Stimulated activated CD8-positive, alpha-beta memory T cell treated with anti-CD3 and anti-CD28 coated beads, Interleukin-12 subunit alpha, Interleukin-12 subunit beta, amount 100 ng/mL, for 1 hour (primary cell): ENCODE data around the gene HS6ST1.

ENCODE experiments used
- DNase-seq: peaks from one replicate; pipeline ENCODE4 v3.0.0-alpha.2; 2020; ENCODE audit warnings: low read depth

HS6ST1 gene

DNA sequence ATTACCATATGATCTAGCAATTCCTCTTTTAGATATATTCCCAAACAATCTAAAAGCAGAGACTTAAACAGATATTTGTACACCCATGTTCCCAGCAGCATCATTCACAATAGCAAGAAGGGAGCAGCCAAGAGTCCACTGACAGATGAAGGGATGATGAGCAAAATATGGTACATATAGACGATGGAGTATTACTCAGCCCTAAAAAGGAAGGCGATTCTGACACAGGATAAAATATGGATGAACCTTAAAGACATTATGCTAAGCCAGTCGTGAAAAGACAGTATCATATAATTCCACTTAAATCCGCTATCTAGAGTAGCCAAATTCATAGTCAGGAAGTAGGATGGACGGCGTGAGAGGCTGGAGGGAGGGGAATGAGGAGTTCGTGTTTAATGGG is 20.4 kb downstream of the HS6ST1 start:
- no peak for DNase-seq

DNA sequence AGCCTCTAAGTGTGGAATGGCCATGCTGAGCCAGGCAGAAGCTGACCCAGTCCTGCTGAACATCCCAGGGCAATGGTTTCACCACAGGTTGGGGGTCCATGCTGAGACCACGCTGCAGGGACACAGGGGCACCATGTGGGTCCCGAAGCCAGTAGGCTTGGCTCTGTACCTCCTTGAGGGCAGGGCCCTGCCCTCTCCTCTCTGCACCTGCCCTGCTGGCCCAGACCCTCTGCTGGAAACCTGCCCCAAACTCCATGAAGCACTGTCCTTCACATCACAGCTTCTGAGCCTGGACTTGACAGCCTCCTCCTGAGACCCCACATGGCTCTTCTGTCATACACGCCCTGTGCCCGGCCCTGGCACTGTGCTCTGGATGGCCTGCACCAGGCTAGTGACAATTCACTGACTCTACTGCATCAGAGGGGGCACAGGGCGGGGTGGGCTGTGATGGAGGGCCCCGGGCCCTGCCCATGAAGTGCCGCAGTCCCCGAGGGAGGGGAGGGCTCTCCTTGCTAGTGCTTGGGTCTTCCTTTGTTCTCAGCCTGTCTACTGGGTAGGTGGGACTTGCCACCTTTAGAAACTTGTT is 24.7 kb downstream of the HS6ST1 start:
- DNase-seq = no peak

DNA sequence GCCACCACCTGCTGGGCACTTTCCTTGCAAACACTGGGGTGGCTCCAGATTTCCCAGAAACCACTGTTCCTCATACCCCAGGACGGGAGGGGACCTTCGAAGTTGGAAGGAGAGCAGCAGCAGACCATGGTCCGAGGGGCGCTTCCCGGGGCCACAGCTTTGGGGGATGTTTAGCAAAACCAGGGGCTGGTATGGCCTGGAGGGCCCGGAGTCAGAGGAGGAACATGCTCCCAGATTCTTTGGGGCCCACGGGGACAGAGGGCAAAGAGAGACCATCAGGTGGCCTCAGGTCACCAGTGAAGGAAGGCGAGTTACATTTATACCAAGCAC is 25.3 kb downstream of the HS6ST1 start:
- no peak for DNase-seq

DNA sequence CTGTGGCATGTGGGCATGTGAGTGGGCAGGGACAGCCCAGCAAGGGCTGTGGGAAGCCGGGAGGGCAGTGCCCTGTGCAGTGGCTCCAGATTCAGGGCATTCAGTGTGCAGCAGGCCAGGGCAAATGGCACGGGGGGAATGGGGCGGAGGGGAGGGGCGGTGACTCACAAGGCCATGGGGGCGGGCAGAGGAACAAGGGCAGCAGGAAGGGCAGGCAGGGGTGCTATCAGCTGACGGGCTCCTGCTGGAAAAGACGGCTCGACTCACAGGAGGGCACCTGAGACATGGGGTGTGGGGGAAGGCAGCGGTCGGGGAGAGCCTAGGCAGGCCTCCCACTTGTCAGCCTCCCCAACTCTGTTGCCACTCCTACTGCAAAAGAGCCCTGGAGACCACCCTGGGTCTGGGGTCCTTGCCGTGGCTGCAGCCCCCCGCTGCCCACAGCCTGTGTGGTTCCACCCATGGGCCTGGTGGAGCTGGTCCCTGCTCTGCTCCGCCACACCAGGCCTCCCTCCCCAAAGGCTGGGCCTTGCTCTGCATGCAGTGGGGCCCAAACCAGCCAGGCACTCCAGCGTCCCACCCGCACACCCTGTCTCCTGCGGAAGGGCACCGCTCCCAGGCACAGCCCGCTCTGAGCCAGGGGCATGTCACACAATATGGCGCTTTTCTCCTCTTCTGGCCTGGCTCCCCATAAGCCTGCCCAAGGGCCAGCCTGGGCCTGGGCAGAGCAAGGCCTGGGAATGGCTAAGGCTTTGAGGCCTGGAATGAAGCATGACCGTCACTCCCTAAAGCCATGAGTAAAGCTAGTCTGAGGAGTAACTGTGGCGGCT is 25.9 kb downstream of the HS6ST1 start:
- no peak for DNase-seq

DNA sequence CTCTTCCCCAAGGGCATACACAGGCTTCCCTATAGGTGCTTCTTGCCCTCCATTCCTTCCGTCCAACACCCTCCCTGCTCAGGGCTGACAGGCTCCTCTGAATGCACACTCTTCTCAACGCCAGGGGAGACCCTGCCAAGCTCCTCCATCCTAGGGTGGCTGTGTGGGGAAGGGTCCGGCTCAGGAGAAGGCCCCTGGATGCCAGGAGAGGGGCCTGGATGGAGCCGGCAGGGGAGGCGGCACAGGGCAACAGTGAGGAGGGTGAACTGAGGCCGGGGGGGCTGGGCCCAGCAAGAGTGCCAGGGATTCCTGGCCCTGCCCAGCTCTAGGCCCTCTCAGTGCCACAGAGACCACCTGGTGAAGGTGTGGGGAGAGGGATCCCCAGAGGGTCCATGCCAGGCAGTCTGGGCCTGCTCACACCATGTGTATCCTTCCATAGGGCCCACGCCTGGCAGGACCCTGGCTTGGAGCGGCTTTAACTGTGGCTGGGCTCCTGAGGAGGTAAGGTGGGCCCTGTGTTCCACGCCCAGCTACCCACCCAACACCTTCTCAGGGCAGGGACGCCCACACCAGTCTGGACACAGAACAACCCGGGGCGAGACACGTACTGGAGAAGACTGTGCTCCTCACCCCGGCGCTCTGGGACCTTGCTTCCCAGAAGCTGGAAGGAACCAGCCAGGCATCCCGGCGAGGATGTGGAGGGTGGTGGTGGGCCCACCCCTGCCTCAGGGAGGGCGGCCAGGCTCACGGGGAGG is 26.6 kb downstream of the HS6ST1 start:
- no peak for DNase-seq

DNA sequence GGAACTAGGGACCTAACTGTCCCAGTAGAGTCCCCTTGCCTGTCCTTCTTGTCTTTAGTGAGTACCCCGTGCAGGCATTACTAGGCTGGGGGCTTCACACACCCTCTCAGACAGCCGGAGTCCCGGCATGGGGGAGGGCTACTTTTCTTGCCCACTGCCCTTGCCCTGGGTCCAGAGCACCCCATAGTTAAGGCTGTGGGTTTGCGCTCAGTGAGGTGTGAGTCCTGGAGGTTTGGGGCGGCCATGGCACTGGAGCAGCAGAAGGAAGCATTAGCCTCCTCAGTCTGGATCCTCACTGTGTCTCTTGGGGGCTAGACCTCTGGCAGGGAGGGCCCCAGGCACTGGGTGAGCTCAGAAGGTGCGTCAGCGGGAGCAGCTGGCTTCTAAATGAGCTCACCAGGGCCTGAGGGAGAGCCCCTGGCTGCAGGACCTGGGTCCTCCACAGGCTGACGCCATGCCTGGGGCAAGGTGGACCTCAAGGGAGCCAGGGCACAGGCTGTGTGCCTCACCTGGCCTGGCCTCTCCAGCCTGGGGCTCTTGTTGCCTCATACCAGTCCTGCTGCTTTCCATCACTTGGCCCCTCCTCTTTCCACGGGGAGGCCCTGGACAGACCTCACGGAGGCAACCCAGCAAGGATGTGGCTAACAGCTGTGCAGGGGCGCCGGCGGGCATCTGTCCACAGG is 27.4 kb downstream of the HS6ST1 start:
- DNase-seq = no peak

DNA sequence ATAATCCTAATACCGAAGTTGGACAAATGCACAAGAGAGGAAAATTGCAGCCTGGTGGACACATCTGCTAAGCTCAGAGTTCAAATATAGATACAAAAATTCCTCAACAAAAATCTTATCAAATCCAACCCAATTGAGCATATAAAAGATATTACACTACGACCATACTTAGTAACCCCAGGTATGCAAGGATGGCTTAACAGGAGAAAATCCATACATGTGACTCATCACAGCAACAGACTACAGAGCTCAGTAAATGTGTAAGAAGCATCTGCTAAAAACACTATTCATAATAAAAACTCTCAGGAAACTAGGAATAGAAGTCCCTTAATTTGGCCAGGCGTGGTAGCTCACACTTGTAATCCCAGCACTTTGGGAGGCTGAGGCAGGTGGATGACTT is 28.3 kb downstream of the HS6ST1 start:
- DNase-seq = no peak

DNA sequence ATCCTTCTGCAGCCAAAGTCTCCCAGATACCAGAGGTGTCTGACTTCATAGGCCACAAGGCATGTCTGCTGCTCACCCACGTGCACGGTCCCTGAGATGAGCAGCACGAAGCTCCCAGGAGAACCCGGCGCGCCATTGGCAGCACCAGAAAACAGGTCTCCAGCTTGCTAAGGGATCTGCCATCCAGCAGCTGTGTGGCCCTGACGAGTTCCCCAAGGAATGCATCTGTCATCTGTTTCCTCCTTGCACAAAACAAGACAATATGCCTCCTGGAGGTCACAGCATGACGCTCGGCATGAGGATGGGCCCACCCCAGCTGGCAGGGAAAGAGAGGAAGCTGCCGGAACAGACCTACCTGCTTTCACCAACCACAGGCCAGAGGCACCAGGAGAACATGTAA is 29.2 kb downstream of the HS6ST1 start:
- DNase-seq = no peak

DNA sequence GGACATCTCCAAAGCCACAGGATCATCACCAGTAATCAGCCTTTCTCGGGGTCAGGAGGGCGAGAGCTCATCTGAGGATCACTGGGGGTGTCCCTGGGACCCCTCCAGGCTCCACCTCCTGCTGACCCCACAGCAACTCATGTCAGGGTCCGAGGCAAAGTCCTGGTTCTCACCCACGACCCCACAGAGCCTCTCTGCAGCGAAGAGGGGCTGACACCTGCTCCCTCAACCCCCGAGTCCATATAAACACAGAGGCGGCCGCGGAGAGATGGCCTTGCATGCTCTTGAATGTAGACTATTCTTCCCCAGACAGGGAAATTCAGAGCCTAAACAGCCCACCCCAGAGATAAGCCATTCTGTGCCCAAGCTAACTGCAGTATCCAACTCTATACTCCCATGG is 29.9 kb downstream of the HS6ST1 start:
- DNase-seq = no peak

DNA sequence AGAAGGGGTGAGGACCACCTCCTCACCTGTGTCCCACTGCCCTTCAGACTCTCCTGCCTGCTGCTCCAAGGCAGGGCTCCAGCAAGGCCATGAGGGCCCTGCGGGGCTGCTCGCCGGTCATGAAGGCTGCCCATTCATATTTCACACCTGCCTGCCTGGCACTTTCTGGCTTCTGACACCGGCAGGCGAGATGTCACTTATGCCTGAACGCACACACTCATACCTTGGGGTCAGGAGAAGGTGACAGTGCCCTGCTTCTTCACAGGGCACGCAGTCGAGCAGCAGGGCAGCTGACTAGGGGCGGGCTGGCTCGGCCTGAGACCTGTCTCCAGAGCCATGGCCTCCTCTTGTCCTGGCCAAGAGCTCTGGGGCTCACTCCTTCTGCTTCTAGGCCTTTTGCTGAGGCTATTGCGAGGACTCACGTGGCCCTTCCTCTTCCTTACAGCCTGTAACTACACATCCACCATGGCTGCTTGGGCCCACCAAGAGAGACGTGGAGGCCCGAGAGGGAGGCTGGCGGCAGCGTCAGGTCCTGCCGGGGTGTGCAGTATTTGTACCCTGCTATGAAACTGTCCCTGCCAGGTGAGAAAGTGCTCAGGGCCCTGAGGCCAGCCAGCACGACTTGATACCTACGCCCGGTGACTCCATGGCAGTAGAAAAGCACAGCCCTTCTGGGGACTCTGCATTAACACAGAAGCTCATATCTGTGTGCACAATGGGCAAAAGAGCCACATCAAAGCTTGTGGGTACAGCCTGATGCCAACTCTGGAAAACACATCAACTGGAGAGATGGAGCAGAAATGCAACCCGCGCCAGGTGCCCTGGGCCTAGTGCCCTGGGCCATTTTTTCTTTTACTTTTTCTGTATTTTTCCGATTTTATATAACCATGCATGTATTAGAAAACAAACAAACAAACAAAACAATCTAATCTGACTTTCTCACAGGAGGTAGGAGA is 30.6 kb downstream of the HS6ST1 start:
- no peak for DNase-seq

DNA sequence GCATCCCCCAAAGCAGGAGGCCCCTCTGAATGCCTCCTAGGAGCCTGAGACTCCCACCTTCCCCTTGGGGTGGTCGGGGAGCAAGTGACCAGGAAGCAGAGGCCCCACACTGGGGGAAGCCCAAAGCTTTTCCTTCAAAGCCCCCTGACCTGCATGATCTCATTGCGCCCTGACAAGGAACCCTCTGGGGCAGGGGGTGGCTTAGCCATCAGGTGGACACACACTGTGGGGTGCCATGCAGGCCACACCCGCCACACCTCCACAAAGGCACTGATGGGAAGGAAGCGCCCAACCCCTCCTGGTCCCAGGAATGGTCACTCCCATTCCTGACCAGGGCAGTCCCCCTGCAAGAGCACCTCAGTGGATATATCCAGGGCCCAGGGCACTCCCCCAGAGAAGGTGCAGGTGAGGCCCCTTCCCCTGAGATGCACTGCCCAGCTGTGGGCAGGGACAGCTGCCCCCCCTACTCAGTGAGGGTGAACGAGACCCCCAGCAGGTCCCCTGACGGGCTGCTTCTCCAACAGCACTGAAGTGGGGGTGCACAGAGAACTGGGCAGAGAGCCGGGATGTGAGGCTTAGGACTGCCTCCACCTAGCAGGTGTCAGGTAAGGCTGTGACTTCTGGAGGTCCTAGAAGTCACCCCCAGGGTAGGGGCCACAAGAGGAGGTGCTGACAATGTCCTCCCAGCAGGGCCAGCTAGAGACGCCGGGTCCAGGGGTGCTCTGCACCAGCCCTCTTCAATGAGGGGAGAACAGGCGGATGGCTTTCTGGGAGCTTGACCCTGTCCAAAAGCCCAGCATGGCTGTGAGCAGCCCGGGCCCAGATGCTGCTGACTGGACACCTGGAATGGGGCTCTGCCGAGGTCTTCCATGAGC is 31.5 kb downstream of the HS6ST1 start:
- no peak for DNase-seq

DNA sequence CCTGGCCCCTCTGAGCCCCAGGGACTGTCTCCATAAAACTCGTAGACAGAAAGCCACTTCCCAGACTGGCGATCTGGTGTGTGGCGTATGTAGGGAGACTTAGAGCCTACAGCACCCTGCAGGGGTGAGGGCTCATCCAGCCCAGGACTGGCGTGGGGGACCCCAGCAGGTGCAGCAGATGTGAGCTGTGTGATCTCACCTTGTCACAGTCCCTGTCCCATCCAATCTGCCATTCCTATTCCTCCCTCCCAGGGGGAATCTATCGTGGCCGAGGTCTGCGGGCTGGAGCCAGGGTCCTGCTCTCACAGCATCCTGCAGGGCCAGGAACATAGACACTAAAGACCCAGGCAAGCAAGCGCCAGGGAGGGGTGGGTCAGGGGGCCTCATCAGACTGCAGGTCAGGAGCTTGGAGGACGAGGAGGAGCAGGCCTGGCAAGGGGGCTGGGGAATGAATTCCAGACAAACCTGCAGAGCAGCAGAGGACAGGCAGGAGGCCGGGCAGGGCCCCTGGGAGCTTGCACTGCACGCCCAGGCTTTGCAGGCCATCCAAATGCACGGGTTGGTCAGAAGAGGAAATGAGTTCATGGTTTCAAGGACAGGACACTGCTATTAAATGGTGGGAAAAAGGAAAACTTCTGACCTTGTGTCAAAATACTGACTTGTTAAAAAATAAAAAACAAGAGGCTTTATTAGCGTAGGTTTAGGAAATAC is 32.5 kb downstream of the HS6ST1 start:
- no peak for DNase-seq

DNA sequence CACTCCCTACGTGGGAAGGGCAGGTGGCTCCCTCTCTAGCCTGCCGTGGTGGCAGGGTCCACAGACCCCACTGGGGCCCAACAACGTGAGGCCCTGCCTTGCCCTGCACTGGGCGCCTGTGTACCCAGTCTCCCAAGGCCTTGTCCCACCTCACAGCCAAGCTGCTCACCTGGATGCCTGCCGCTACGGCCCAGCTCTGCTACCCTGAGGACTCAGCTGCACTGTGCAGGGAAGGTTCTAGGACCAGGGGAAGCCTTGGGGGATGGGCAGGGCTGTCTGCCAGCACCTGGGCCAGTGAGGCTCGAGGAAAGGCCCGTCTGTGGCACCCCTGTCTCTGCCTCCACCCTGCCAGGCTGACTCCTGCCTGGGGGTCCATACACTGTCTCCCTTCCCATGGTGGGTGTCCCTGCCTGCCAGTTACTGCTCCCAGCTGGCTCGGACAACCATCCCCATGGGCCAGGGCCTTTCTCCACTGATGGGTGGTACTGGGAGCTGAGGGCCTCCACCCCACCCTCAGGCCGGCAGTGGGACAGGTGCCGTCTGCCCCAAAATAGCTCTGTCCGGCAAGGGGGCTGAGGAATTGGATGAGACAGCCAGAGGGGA is 33.2 kb downstream of the HS6ST1 start:
- DNase-seq = no peak

DNA sequence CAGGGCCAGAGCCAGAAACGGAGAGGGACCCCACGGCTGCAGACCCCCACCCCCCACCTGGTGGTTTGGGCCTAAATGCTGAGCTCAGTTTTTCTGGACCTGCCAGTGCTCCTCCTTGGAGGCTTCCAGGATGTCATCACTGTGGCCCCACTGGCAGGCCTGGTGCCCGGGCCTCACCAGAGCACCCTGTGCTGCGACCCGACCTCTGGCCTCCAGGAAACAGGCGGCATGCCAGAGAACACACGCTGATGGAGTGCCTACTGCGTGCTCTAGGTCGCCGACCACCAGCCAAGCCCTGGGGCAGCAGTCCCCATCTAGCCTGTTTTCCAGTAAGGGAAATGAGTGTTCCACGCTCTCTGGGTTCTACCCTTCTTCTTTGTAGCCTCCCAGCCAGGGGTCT is 33.8 kb downstream of the HS6ST1 start:
- DNase-seq = no peak

DNA sequence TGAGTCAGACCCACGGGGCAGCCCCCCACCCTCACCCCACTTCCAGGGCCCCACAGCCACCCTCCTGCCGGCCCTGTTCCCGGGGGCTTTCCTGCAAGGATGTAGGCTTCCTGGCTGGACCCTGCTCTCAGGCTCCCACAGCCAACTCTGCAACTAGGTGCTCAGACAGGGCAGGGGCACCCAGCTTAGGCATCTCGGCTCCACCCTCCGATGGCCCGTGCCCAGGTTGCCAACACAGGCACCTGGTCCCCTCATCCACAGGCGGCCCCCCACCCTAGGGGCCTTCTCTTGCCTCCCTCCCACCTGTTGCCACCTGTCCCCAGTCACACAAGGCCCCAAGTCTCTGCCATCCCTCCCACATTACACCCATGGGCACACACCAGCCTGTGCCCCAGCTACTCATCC is 34.6 kb downstream of the HS6ST1 start:
- DNase-seq = no peak

DNA sequence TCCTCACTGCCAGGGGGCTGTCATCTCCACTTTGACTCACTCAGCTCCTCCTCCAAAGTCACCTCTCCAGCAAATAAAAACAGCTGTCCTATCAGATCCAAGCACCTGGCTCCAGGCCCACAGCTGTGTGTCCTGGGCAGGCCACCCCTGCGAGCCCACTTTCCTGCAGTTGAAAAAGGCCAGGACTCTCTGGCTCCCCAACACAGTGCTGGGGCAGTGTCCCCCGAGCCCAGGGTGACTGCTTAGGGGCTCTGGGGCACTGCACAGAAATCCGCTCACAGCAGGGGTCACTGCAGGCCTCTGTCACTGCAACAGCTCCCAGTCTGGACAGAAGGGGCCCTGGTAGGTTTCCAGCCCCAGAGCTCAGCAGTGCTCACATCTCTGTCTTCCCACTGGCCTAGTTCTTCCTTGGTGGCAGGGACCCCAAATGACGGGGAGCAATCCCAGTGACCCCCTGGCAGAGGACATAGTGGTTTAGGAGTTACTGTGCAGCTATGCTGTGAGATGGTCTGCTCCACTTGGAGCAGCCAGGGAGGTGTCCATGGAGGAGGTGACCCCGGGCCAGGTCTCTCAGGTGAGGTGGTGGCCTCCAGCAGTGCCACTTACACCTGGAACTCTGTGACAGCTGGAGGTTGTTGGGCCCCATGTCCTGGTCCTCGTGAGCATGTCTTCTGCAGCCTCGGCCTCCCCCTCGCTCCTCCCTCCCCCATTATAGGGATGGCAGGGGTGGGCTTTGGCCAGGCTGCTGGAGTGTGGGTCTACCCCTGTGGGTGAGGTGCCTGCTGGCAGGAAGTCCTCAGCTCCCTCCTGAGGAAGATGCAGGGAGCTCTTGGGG is 35.5 kb downstream of the HS6ST1 start:
- no peak for DNase-seq

DNA sequence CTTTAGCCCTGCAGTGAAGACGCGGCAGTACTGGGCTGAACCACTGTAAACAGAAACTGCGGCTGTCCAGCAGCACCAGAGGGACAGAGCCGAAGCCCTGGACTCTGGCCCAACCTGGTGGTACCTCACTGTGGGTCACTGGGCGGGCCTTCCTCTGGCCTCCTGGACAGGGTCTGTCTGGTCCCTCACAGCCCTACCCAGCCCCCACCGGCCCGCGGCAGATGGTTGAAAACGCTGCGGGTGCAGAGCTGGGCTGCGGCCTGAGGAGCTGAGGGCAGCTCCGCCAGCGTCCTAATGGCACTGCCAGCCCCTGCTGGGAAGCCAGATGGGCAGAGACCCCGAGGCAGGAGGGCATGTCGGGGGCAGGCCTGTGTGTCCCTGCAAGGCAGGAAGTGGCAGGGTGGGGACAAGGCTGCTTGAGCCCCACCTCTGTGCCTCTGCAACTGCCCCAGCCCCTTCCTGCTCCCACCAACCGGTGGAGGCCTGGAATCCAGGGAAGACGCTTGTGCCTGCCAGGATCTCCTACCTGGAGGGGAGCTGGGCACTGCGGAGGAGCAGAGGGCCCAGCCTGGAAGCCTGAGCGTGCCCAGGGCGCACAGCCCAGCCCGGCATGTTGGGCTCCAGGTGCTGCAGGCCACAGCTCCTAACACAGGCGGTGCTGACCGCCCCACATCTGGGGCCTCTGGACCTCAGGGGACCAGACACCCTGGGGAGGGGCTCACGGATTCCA is 36.3 kb downstream of the HS6ST1 start:
- DNase-seq = no peak

DNA sequence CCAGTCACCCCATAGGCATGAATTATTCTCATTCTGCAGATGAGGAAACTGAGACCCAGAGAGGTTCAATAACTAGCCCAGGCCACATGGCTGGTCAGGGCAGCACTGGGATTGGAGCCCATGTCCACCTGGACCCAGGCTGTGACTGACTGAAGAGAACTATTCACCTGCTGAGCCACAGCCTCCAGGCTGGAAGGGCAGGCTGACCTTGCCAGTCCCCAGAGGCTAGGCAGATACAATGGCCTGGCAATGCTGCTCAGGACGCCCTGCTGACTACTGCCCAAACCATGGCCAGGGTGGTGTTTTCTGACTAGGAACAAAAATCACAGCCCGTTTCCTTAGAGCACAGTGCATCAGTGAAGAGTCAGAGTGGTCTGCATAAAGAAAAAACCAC is 36.8 kb downstream of the HS6ST1 start:
- DNase-seq = no peak
